LNCAP (cell line): ENCODE results near the gene NAT14.

Experiments used
- TF ChIP-seq, protein P1 (sequence below): fragments of 450-650 bp; IDR thresholded peaks from 2 replicates; pipeline ENCODE4 v1.5.1; 2017; ENCODE audit warnings: mild to moderate bottlenecking

NAT14 gene

GRCh38 chr19:55442372-55442961 lies 42.5 kb upstream of the NAT14 start:
- TF ChIP-seq, protein P1, sequence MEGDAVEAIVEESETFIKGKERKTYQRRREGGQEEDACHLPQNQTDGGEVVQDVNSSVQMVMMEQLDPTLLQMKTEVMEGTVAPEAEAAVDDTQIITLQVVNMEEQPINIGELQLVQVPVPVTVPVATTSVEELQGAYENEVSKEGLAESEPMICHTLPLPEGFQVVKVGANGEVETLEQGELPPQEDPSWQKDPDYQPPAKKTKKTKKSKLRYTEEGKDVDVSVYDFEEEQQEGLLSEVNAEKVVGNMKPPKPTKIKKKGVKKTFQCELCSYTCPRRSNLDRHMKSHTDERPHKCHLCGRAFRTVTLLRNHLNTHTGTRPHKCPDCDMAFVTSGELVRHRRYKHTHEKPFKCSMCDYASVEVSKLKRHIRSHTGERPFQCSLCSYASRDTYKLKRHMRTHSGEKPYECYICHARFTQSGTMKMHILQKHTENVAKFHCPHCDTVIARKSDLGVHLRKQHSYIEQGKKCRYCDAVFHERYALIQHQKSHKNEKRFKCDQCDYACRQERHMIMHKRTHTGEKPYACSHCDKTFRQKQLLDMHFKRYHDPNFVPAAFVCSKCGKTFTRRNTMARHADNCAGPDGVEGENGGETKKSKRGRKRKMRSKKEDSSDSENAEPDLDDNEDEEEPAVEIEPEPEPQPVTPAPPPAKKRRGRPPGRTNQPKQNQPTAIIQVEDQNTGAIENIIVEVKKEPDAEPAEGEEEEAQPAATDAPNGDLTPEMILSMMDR: no peak

DNA sequence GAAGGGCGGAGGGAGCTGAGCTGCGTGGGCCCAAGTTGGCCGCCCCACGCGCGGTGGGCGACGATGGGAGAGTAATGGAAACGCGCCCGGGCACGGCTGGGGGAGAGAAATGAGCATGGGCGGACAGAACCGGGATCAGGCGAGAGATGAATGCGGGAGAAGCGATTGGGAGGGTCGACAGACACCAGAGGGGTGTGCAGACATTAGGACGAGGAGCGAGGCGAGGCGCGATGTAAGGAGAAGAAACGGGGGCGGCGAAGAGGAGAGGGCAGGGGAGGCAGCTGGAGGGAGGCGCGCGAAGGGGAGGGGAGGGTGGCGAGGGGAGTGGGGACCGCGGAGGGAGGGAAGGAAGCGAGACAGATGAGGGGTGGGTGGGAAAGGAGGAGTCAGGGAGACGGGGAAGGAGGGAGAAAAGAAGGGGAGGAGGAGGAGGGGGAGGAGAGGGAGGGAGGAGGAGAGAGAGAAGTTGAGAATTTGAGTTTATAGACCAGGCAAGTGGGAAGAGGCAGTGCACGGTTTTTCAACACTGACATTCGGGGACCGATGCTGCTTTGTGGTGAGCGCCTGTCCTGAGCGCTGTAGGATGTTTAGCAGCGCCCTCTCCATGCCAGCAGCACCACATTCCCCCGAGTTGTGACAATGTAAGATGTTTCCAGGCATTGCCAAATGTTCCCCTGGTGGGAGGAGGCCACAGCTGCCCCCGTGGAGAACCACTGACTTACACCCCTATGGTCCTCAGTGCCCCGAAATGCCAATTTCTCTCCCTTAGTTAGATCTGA lies 41.8 kb upstream of the NAT14 start, which contains the start of gene SHISA7:
TSS of gene SHISA7 (minus strand) at position 256 of the 779 bp plus-strand sequence. CDS start 437 bp downstream, outside the sequence.
- TF ChIP-seq, protein P1: no peak

GRCh38 chr19:55443824-55444480 lies 41.0 kb upstream of the NAT14 start:
- TF ChIP-seq, protein P1: no peak

DNA sequence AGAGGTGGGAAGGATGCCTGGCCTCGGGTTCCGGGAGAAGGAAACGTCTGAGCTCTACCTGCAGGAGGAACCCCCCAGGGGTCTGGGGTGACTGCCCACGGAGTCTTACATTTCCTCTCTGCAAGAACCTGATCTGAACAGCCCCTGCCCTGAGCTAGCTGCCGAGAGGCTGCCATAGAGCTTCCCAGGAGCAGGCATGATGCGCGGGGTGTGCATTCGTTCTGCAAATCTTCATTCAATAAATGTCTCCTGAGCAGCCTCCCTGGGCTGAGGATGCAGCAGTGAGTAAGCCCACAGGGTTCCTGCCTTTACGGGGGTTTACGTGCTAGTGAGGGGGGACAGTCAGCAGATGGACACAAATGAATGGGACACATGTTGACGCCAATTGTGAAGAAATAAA lies 40.3 kb upstream of the NAT14 start:
- TF ChIP-seq, protein P1: no peak

DNA sequence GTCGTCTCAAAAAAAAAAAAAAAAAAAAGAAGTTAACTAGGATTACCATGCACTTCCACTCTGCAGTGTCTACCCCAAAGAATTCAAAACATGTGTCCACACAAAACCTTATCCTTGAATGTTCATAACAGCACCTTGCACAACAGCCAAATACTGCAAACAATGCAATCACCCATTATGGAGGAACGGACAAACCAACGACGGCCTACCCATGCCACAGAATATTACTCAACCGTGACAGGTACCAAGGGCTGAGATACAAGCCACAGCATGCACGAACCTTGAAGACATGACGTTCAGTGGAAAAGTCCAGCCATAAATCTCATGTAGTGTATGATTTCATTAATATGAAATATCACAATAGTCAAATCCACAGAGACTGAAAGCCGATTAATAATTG lies 38.9 kb upstream of the NAT14 start:
- TF ChIP-seq, protein P1: no peak

DNA sequence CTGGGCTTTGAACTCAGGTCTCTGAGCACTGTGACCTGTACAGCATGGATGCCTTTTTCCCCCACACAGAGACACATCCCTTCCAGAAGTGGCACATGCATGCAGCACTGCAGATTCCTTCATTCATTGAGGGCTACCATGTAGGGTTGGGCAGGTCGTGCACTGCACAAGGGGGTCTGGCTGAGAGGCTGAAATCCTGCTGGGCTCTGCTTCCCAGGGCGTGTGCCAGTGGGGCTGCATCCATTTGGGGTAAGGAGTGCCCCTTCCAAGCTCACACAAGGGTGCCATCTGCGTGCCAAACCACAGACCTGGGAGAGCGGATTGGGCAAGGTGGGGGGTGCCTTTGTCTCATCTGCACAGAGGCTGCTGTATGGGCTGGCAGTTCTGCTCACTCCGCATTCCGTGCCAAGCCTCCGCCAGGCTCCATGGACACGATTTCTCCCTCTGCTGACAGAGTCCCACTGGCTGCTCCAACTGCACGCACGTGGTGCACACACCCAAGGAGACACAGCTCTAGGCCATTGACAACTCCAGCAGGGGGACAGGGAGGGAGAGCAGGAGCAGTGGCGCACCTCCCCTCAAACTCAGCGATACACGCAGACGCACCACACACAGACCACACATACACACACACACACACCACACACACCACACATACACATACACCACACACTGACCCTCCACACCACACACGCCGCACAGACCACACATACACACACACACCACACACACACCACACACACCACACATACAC lies 37.4 kb upstream of the NAT14 start:
- TF ChIP-seq, protein P1: no peak

DNA sequence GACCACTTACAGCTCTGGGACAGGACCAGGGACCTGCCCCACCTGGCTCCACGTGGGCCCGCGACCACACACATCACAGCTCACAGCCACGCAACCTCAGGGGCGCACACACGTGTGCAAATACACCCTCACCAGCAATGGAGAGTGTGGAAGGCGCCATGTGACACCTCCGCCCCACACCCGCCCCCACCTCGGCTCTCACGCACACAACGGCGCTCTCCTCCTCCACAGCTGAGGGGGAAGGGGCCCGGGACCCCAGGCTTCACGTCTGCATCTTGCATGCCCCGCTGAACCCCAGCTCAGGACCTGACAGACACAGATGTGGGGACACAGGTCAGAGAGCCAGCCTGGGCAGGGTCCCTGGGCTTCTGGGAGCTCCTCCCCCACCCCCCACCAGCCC lies 35.5 kb upstream of the NAT14 start:
- TF ChIP-seq, protein P1: no peak
